ENCODE measurements around the gene KIF18A. TPM values are rescaled to one million over a fixed set of nuclear protein-coding genes. Genes with fewer than 3 reads are reported as not detected.

KIF18A gene
- total RNA-seq, 1 donor from 2014 or later, result 4.9 TPM

DNA sequence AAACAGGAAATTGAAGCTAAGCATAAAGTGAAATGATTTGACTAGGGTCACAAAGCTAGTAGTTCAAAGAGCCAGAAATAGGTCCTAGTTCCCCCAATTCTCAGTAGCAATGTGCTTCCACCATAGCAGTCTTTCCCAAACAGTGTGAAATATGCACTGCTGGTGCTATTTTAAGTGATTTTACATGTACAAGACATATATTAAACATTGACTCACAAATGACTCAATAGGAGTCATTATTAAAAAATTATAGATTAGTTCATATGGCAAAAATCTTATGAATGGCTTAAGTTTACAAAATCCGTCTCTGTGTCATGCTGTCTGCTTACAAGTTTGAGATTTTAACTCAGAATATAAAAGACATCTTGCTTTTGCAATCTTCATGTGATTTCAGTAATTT lies 21.4 kb downstream of the KIF18A start:
- H3K36me3 Mint-ChIP-seq (ENCODE audit: low read depth, unreplicated experiment), result no peaks in the 10 kb centered on the region
- H3K4me1 Mint-ChIP-seq (ENCODE audit: unreplicated experiment), result no peaks in the 10 kb centered on the region
- H3K27ac Mint-ChIP-seq (ENCODE audit: unreplicated experiment), result no peak overlapping the region
- DNase-seq (ENCODE audit: low spot score), result no peak
- H3K27me3 Mint-ChIP-seq (ENCODE audit: unreplicated experiment), result peaks cover 1% of the 10 kb centered on the region
- H3K9me3 Mint-ChIP-seq (ENCODE audit: unreplicated experiment), result no peaks in the 10 kb centered on the region
- no peak overlapping the region for H3K4me3 Mint-ChIP-seq (ENCODE audit: unreplicated experiment)
- TF ChIP-seq CTCF (IDR thresholded peaks at IDR 0.05; ENCODE audit: unreplicated experiment), result no peak

DNA sequence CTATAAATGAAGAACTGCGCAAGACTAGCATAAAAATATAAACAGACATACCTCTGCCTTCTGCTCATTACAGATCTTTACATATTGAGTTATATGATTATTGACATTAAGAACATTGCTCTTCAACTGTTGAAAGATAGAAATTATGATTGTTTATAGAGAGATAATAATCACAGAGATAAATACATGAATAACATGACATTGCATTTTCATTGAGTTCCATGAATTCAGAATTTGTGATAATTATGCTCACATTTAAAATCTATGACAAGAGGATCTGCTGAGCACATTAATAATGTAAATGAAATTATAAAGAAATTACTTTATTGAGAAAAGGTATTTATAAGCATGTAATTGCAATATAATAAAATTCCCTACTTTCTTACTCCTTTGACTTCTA lies 24.8 kb downstream of the KIF18A start:
- no peak for DNase-seq (ENCODE audit: low spot score)
- no peaks in the 10 kb centered on the region for H3K4me1 Mint-ChIP-seq (ENCODE audit: unreplicated experiment)
- H3K27me3 Mint-ChIP-seq (ENCODE audit: unreplicated experiment), result peaks cover 1% of the 10 kb centered on the region
- H3K9me3 Mint-ChIP-seq (ENCODE audit: unreplicated experiment), result no peaks in the 10 kb centered on the region
- no peaks in the 10 kb centered on the region for H3K36me3 Mint-ChIP-seq (ENCODE audit: low read depth, unreplicated experiment)
- no peak for TF ChIP-seq CTCF (IDR thresholded peaks at IDR 0.05; ENCODE audit: unreplicated experiment)
- no peak overlapping the region for H3K27ac Mint-ChIP-seq (ENCODE audit: unreplicated experiment)
- H3K4me3 Mint-ChIP-seq (ENCODE audit: unreplicated experiment), result no peak overlapping the region

DNA sequence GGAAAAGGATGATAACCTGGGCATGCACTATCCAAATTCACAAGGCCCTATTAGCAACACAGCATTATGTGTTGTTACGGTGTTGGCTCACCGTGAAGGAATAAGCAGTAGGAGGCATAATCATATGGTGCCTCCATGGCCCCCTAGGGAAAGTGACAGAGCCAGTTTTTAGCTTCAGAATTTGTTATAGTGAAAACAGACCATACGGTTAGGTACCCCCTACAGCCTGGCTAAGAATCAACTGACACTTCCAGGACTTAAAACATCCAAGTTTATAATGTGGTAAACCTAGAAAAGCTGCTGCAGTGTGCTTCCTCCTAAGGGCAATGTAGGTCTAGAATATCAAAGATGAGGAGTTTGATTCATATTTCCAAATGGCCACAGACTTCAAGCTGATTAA lies 30.4 kb downstream of the KIF18A start:
- no peak overlapping the region for H3K27ac Mint-ChIP-seq (ENCODE audit: unreplicated experiment)
- H3K27me3 Mint-ChIP-seq (ENCODE audit: unreplicated experiment), result no peaks in the 10 kb centered on the region
- no peaks in the 10 kb centered on the region for H3K9me3 Mint-ChIP-seq (ENCODE audit: unreplicated experiment)
- no peaks in the 10 kb centered on the region for H3K4me1 Mint-ChIP-seq (ENCODE audit: unreplicated experiment)
- no peak for TF ChIP-seq CTCF (IDR thresholded peaks at IDR 0.05; ENCODE audit: unreplicated experiment)
- no peak overlapping the region for H3K4me3 Mint-ChIP-seq (ENCODE audit: unreplicated experiment)
- H3K36me3 Mint-ChIP-seq (ENCODE audit: low read depth, unreplicated experiment), result no peaks in the 10 kb centered on the region
- no peak for DNase-seq (ENCODE audit: low spot score)

DNA sequence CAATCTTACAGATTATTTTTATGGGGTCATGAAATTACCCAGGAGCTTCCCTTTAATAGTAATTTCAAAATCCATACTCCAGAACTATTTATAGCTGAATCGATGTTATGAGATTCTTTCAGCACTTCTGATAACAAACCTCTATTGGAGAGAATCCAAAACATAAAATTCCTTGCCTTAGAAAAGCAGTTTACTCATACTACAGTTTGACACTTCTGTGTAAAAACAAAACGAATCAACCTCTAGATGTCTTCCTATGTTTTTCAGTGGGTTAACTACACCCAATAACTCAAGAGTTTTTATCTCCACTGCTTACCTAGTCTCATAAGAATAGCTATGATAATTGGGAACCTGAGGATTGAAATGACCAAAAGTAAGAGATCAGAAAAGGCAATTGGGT lies 35.6 kb downstream of the KIF18A start:
- Mint-ChIP-seq H3K4me3 (ENCODE audit: unreplicated experiment) (no peak overlapping the region), H3K27ac (ENCODE audit: unreplicated experiment) (no peak overlapping the region), H3K36me3 (ENCODE audit: low read depth, unreplicated experiment) (no peaks in the 10 kb centered on the region), H3K4me1 (ENCODE audit: unreplicated experiment) (peaks cover under 1% of the 10 kb centered on the region), H3K27me3 (ENCODE audit: unreplicated experiment) (no peaks in the 10 kb centered on the region), H3K9me3 (ENCODE audit: unreplicated experiment) (no peaks in the 10 kb centered on the region)
- DNase-seq (ENCODE audit: low spot score), result no peak
- TF ChIP-seq CTCF (IDR thresholded peaks at IDR 0.05; ENCODE audit: unreplicated experiment), result no peak

- Mint-ChIP-seq H3K9me3 (ENCODE audit: unreplicated experiment) (no peaks in the 10 kb centered on the region), H3K4me1 (ENCODE audit: unreplicated experiment) (peaks cover 4% of the 10 kb centered on the region), H3K27ac (ENCODE audit: unreplicated experiment) (no peak overlapping the region), H3K27me3 (ENCODE audit: unreplicated experiment) (no peaks in the 10 kb centered on the region), H3K4me3 (ENCODE audit: unreplicated experiment) (no peak overlapping the region), H3K36me3 (ENCODE audit: low read depth, unreplicated experiment) (no peaks in the 10 kb centered on the region)
- no peak for TF ChIP-seq CTCF (IDR thresholded peaks at IDR 0.05; ENCODE audit: unreplicated experiment)
- DNase-seq (ENCODE audit: low spot score), result no peak
Observed at GRCh38 chr11:28071305-28071704, 36.7 kb downstream of the KIF18A start.

Measured in endothelial cell (in vitro differentiated cells).